Activated CD8-positive, alpha-beta memory T cell treated with anti-CD3 and anti-CD28 coated beads for 1 hour (primary cell): ENCODE measurements around the gene HINFP.
A peak's percentile ranks its signal among the peaks of the same experiment; 100 is the strongest.
"Not testable (repeated sequence)": the region's sequence is repeated elsewhere in the genome, so short reads cannot be mapped to it uniquely, and the experiment has no call there.

Experiments used
- DNase-seq, 2 donors: peaks; one replicate each; pipeline ENCODE4 v3.0.0-alpha.2; 2020; ENCODE audit warnings: low read depth in 1 of 2; ENCODE audit errors: extremely low read depth in 1 of 2

The HINFP gene

GRCh38 chr11:119099711-119100110 is 21.7 kb upstream of the HINFP start:
- no peak for DNase-seq

DNA sequence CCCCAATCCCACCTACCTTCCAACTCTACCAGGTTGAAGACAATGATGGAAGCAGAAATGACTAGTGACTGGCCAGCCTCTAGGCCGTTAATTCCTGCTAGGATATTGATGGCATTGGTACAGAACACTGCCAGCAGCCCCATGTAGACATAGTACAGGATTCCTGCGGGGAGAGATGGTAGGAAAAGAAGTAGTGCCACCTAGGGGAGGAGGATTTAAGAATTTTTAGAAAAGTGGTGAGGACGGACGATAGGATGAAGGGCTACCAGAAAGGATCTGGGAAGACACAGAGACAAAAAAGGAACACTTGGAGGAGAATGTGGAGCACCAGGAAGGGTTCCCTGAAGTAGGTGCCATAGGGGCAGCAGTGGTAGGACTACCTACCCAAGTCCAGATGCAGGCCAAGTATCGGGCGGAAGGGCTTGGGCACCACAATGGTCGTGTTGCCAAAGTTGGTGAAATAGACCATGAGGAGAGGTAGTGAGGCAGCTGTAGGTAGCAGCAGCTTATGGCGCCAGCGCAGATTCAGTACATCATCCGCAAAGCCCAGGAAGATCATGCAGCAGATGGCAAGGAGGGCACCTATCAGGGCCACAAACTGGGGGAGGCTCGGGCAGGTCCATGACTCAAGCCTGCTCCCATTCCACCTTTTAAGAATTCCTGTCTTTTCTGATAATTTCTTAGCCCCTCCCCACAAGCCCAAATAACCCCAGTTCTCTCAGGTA is 21.0 kb upstream of the HINFP start:
- no peak for DNase-seq

DNA sequence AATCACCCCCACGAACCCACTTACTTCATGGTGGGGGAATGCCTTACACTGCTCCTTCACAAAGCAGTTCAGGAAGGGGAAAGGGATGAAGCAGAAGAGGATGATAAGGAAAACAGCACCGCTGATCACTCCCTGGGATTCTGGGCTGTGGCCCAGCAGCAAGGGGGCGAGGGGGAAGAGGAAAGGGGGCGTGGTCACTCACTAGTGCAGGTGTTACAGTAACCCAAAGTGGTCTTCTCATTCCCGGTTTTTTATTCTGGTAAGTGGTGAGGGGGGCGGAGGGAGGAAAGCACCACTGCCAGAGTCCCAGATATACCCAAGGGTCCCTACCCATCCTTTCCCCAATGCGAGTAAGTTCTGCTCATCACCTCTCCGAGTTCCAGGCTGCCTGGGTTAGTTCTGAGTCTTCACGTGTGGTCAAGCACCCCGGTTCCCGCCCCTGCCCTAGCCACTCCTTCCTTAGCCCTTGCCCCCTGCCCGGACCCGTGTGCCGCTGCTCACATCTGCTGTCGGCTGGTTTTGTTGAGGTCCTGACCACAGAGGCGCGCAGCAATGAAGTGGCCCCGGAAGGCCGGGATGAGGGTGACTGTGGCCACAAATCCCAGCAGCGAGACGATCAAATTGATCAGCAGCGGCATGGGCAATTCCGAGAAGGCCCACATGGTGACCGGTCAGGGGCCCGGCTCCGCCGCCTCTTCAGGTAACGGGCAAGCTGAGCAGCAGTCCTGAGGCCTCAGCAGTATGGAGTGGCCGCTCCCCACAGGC is 20.2 kb upstream of the HINFP start:
- no peak for DNase-seq

DNA sequence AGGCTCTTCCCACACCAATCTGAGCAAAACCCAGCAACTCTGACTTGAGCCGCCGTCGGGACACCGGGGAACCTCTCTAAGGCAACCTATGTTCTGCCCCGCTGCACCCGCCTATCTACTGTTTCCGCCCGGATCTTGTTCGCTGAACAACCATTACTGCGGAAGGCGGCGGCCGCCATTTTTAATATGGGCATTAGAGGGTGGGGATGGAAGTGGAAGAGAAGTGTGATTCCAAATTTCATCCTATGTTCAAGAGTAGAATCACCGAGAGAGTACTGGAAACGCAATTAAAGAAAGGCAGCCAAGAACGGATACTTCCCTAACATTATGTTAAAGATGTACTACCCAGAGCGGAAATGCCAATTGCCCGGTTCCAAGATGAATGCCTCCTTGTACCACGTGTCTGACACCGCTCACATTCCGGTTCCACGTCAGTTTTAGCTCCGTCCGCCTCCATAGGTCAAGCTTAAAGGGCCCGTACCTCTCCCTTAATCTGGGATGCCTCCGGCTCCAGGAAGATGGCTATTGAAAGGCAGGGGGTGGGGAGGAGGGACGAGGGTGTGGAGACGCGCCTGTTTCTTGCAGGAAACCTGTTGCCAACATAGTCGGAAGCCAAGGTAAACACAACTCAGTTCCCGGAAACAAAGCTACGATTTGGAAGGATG is 19.5 kb upstream of the HINFP start, which contains the start of gene DPAGT1:
TSS of gene DPAGT1 (minus strand) at position 95 of the 665 bp plus-strand sequence. CDS start 198 bp downstream, outside the sequence.
- DNase-seq, result peak; percentile 63 to 73

- DNase-seq, result not testable (repeated sequence)
Measured at GRCh38 chr11:119103161-119103664, 18.2 kb upstream of the HINFP start.

- no peak for DNase-seq
Measured at GRCh38 chr11:119103793-119104192, 17.6 kb upstream of the HINFP start.

DNA sequence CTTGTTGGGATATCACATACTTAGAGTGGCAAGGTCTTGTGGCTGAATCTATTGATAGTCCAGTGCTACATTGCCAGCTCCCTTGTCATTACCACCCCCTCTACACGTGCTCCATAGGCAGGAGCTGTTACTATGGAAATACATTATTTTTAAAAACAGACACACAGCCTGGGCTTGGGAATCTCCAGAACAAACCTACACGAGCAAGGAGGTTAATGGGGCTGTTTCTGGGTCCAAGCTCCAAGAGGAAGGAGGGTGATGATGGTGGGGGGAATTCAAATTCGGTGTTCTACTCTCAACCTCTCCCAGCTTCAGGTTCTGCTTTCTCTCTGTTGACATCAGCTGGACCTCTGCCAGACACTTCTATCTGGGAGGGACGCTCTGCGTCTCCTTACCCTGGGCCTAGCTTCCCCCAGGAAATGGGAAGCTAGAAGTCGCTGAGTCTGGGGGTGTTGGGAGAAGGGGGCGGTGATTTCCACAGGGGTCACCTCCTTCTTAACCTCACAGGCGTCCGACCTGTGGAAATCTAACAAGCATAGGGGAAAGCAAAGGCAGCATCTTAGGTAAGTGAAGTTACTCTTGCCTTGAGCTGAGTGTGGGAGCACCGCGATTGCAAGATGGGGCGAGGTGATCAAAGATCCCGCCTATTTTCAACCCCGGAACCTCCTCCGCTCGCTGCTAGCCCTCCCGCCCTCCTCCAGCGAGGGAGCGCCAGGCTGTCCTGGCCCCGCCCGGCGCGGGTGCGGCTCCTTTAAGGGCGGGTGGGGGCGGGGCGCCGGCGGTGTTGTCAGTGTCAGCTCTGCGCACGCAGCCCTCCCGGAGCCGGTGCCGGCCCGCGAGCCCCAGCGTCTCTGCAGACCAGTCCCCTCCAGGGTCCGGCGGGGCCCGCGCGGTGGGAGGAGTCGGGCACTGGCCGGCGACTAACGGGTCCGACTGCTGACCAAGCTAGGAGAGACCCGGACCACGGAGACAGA is 14.5 kb upstream of the HINFP start, which contains the start of gene C2CD2L:
TSS of gene C2CD2L (plus strand) at position 781 of the 974 bp plus-strand sequence. CDS start 398 bp downstream, outside the sequence.
- peak; percentile 55 to 78 for DNase-seq

GRCh38 chr11:119107538-119108145 is 13.7 kb upstream of the HINFP start:
- no peak for DNase-seq

GRCh38 chr11:119108146-119108856 is 13.1 kb upstream of the HINFP start:
- peak in 1 of 2 donors; percentile 13 for DNase-seq

DNA sequence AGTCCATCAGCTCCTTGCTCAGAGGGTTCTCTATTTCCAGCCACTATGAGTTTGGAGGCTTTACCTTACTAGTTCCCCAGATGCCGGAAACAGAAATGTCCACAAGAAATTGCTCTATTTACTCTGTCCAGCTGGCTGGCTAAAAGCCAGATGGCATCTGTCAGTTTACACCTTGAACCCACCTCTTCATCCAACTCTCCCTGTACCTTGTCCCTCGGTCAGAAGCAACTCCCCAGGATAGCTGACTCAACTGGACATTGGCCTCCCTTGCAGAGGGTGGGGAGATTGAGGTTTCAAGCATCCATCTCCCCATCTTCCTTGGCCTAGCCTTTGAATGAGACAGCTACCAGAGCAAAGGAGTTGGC is 12.5 kb upstream of the HINFP start:
- no peak for DNase-seq

DNA sequence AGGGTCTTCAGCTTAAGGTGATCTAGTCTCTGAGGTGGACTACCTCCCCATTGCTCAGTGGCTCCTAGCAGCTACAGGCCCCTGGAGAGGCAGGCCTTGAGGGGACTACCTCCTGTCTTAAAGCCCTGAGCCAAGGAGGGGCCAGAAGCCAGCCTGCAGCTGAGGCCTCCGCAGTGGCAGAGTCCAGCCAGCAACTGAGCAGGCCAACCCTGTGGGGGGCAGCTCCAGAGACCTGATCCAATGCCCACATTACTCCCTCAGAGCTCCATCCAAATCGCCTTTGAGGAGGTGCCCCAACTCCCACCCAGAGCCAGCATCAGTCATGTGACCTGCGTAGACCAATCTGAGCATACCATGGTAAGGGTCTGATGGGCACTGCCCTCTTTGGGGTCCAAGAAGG is 11.5 kb upstream of the HINFP start:
- no peak for DNase-seq

DNA sequence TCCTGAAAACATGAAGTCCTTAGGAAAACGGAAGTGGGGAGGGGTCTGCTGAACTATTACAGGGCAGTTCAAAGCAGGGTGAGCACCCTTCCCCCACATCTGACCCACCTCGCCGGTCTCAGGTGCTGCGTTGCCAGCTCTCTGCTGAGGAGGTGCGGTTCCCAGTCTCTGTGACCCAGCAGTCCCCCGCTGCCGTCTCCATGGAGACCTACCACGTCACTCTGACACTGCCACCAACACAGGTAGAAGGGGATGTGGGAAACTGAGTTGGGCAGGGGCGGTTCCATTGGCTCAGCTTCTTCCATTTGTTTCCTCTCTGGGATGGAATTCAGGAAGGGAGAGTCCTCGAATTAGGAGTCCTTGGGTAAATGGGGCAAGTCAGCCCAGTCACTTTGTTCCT is 10.9 kb upstream of the HINFP start:
- no peak for DNase-seq

DNA sequence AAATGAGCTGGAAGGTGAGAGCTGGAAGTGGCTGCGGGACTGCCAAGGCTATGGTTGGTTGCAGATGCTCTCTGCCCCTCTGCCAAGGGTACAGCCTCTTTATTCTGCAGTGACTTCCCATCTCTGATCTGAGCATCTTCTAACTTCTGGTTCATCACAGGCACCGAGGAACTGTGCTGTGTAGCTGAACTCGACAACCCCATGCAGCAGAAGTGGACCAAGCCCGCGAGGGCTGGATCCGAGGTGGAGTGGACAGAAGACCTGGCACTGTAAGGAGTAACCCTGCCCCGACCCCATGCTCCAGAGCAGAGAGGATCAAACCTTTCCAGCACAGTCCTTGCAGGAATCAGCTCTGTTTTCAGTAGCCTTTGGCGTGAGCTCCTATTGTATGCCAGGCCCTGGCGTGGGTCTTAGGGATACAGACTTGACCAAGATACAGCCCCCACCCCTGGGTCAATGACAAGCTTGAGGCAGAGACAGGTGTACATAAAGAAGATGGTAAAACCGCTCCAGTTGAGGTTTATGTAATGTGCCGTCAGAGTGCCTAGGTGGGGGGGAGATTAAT is 9.9 kb upstream of the HINFP start:
- DNase-seq, result no peak

DNA sequence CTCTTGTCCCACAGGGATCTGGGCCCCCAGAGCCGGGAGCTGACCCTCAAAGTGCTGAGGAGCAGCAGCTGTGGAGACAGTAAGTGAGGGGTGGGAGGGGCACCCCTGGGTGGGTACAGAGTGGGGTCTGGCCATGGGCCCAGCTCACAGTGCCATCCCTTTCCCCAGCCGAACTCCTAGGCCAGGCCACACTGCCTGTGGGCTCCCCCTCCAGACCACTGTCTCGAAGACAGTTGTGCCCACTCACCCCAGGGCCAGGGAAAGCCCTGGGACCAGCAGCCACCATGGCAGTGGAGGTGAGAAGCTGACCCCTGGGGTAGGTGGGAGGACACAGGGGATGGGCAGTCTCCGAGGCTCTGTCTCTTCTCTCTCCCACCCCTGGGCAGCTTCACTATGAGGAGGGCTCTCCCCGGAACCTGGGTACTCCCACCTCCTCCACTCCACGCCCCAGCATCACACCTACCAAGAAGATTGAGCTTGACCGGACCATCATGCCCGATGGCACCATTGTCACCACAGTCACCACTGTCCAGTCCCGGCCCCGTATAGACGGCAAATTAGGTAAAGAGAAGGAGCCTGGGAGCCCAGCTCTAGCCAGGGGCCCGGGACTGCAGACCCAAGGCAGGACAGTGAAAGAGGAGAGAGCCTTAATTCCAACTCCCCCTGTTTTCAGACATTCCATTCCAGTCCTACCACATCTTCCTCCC is 8.9 kb upstream of the HINFP start:
- DNase-seq, result no peak

DNA sequence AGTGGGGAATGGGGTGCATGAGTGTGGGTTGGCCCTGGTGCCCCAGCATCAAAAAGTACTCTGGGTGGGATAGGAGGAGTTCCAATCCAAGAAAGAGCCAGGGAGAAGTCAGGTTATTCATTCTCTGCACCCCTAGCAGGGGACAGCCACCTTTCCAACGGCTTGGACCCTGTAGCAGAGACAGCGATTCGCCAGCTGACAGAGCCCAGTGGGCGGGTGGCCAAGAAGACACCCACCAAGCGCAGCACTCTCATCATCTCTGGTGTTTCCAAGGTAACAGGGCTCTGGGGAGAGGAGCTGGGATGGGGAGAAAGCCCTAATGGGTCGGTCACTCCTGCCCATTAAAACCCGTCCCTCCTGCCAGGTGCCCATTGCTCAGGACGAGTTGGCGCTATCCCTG is 7.7 kb upstream of the HINFP start:
- no peak for DNase-seq

- DNase-seq, result no peak
Measured at GRCh38 chr11:119114351-119114750, 7.0 kb upstream of the HINFP start.

GRCh38 chr11:119115484-119116234 is 5.7 kb upstream of the HINFP start:
- no peak for DNase-seq

- DNase-seq, result no peak
Measured at GRCh38 chr11:119116235-119116594, 5.2 kb upstream of the HINFP start.
